Gastroesophageal sphincter (tissue), 4 donors: ENCODE results near the gene TMEM239. TPM values are rescaled to one million over a fixed set of nuclear protein-coding genes. Genes with fewer than 3 reads are reported as not detected.

Experiments
- ATAC-seq: fragments of 150-250 bp; one replicate; pipeline ENCODE4 v1.9.1; 2016; ENCODE audit warnings: mild to moderate bottlenecking, moderate library complexity
- H3K27ac ChIP-seq, 4 donors: fragments of 200-600 bp; sonication (generic) in 3 of 4; 1 replicate in 3 of 4; 2 replicates in 1 of 4; pipeline ENCODE4 v1.5.1; 2016 to 2019
- H3K27me3 ChIP-seq: fragments of 200-600 bp; sonication (generic); one replicate; pipeline ENCODE4 v1.5.1; 2019
- H3K36me3 ChIP-seq, 2 donors: fragments of 200-600 bp; sonication (generic); one replicate each; pipeline ENCODE4 v1.5.1; 2019; ENCODE audit warnings: control low read depth in 1 of 2
- H3K4me1 ChIP-seq, 3 donors: fragments of 200-600 bp; sonication (generic); 1 replicate in 2 of 3; 2 replicates in 1 of 3; pipeline ENCODE4 v1.5.1; 2016 to 2019; ENCODE audit warnings: control low read depth in 2 of 3
- H3K4me3 ChIP-seq, 2 donors: fragments of 200-600 bp; sonication (generic); one replicate each; pipeline ENCODE4 v1.5.1; 2019; ENCODE audit warnings: mild to moderate bottlenecking in 1 of 2, moderate library complexity in 1 of 2
- H3K9me3 ChIP-seq, 3 donors: fragments of 200-600 bp; sonication (generic); one replicate each; pipeline ENCODE4 v1.5.1; 2017 to 2019; ENCODE audit warnings: control low read depth in 2 of 3
- EP300 ChIP-seq: sonication (generic); formaldehyde crosslinking; IDR thresholded peaks from one replicate; pipeline ENCODE4 v1.6.1; 2017; ENCODE audit warnings: antibody characterized with exemption, mild to moderate bottlenecking
- POLR2A ChIP-seq, 2 donors: fragments of 450-650 bp; IDR thresholded peaks; one replicate each; pipeline ENCODE4 v1.6.1; 2017; ENCODE audit warnings: antibody characterized with exemption in 2 of 2, mild to moderate bottlenecking in 2 of 2, moderate library complexity in 1 of 2
- POLR2AphosphoS5 ChIP-seq: sonication (generic); formaldehyde crosslinking; IDR thresholded peaks from one replicate; pipeline ENCODE4 v1.6.1; 2017; ENCODE audit warnings: antibody characterized with exemption
- WGBS, 2 donors: methylation state at CpG; one replicate each; pipeline ENCODE4 v1.1.5; 2018; ENCODE audit warnings: low coverage in 1 of 2; 5-methylcytosine and 5-hydroxymethylcytosine counted together
- total RNA-seq, 4 donors: library from RNA; depleted of rRNA; stranded (reverse); fragments of >200 nt; gene quantifications; one replicate each; pipeline ENCODE4 v1.1.0, GENCODE V29; 2016
- TF ChIP-seq, protein P1 (sequence below), 4 experiments: fragments of 200-600 bp in 2 of 4; fragments of 450-650 bp in 2 of 4; sonication (generic) in 1 of 4; IDR thresholded peaks; one replicate each; pipeline ENCODE4 v1.5.1; 2017 to 2019; ENCODE audit warnings: antibody characterized with exemption in 4 of 4, mild to moderate bottlenecking in 2 of 4, moderate library complexity in 2 of 4

The TMEM239 gene
- total RNA-seq, 4 donors from 2014 or later: 0.15 TPM; not detected in 3

DNA sequence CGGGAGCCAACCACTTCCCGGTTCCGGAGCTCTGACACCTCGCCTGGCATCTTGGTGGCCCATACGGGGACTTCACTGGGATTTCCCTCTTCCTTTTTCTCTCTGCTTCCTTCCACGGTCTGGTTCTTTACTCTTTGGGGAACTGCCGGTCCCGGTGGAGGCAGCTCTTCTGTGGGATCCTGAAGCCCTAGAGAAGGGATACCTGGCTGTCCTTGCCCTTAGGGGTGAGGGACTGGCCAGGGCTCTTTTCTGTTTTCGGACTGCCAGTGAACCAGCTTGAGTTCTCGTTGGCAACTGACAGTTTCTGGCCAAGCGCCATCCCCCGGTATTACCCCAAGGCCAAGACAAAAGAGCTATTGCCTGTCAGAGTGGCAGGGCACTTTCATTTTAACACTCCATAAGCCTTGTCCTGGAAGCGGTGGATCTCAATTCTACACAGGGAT, 14.9 kb upstream of the TMEM239 start:
- 7 to 23% methylated on average over 5 of the region's 13 CpGs for WGBS, 2 donors
- no peak for ATAC-seq
- H3K27ac ChIP-seq: no peak overlapping the region
- peaks cover 100% of the 10 kb centered on the region for H3K27me3 ChIP-seq
- peaks cover 0 to 40% (median 7%) of the 10 kb centered on the region in 3 donors for H3K4me1 ChIP-seq
- H3K9me3 ChIP-seq: no peaks in the 10 kb centered on the region
- no peaks in the 10 kb centered on the region for H3K36me3 ChIP-seq
- TF ChIP-seq POLR2A (IDR thresholded peaks at IDR 0.05) (no peak), POLR2AphosphoS5 (no peak), EP300 (no peak)
- TF ChIP-seq, protein P1, sequence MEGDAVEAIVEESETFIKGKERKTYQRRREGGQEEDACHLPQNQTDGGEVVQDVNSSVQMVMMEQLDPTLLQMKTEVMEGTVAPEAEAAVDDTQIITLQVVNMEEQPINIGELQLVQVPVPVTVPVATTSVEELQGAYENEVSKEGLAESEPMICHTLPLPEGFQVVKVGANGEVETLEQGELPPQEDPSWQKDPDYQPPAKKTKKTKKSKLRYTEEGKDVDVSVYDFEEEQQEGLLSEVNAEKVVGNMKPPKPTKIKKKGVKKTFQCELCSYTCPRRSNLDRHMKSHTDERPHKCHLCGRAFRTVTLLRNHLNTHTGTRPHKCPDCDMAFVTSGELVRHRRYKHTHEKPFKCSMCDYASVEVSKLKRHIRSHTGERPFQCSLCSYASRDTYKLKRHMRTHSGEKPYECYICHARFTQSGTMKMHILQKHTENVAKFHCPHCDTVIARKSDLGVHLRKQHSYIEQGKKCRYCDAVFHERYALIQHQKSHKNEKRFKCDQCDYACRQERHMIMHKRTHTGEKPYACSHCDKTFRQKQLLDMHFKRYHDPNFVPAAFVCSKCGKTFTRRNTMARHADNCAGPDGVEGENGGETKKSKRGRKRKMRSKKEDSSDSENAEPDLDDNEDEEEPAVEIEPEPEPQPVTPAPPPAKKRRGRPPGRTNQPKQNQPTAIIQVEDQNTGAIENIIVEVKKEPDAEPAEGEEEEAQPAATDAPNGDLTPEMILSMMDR (IDR thresholded peaks at IDR 0.05): no peak
- H3K4me3 ChIP-seq: no peak overlapping the region

DNA sequence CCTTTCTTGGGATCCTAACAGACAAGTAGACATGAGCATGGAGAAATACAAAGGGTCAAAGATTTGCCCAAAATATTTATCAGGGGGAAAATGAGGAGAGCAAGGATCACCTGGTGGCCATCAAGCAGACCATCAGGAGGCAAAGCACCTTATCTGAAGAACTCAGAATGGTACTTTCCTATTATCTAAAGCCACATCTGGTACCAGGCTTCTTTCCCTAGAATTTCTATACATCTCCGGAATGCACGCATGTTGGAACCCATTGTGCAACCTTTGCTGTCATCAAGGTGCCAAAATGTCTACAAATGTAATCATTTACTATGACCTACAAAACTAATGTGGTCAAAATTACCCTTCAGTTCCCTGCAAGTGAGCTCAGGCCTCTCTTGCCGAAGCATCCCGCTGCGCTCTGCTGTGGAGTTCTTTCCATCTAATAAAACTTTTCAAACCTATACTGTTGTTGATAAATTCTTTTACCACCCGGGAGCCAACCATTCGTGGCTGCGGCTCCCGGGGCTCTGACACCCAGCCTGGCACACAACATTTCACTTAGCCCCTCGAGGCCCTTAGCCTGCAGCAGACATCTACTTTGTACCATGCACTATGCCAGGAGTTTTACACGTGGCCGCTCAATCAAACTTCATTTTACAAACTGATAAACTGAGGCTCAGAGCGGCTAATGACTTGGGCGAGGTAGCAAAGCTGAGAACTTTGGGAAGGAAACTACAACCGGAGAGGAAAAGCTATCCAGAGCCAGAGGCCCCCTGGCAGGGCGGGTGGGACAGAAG, 11.9 kb upstream of the TMEM239 start:
- H3K4me3 ChIP-seq: no peak overlapping the region
- H3K27me3 ChIP-seq: peaks cover 100% of the 10 kb centered on the region
- H3K36me3 ChIP-seq: no peaks in the 10 kb centered on the region
- H3K9me3 ChIP-seq: no peaks in the 10 kb centered on the region
- 34 to 36% methylated on average over 12 to 13 of the region's 16 CpGs for WGBS, 2 donors
- no peak overlapping the region for H3K27ac ChIP-seq
- TF ChIP-seq POLR2AphosphoS5 (no peak), EP300 (no peak), POLR2A (IDR thresholded peaks at IDR 0.05) (no peak)
- TF ChIP-seq, protein P1 (IDR thresholded peaks at IDR 0.05): no peak
- no peak for ATAC-seq
- peaks cover 0 to 36% (median 7%) of the 10 kb centered on the region in 3 donors for H3K4me1 ChIP-seq

DNA sequence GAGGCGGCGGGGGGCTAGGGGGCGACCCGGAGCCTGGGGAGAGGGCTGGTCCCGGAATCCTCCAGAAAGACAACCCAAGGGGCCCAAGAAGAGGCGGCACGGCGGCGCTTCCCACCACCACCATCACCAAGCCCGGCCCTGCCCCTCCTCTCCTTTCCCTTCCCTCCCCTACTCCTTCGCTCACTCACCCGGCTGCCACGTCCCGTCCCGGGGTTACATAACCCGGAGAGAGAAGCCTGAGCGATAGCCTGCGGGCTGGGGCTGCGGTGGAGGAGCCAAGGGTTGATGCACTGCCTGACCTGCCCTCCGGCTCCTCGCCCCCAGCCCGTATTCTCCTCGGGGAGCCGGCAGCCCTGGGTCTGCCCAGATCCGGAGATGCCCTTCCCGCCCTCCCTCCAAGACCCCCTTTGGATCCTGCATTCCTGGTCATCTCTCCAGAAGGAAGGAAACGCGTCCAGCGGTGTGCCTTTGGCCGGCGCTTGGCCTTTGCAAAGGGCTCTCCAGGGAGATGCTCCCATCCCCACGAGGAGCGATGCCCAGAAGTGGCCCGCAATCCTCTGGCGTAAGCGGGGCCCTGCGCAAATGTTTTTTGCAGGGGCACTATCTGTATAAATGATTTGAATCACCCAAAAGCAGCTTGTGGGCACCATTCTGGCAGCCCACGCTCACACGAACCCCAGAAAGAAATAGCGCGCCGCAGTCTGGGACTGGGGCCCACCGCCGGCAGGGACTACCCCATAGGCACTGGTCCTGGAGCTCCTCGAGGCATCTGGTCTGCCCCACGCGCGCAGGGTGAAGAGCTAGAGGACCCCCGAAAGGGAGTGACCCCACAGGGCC, 11.1 kb upstream of the TMEM239 start:
- TF ChIP-seq, protein P1 (IDR thresholded peaks at IDR 0.05): no peak
- TF ChIP-seq EP300: no peak
- 3 to 12% methylated on average over 3 to 12 of the region's 49 CpGs for WGBS, 2 donors

DNA sequence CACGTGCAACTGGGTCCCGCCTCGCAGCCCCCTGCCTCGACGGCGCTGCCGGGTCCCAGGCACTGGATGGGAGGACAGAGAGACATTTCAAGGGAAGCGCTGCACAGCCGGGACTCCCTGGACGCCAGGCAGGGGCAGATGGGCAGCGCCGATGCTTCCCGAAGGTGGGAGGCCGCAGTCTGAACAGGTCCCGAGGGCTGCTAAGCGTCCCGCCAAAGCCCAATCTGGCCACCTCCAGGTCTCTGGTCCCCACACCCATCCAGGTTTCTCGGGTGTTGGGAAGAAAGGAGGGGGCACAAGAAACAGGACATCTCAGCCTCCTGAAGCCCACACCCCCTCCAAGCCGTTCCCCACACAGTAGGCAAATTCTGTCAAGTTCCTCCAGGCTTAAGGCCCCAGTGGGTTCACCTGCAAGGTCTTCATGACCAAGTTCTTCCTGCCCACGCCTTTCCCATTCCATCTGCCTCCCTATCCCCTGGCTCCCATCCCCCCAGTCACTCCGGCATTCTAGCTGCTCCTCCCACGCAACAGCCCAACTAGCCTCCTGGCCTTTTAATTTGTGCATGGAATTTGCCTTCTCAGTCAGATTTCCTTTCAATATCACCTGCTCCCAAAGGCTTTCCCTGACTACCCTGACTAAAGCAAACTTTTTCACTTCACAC, 10.3 kb upstream of the TMEM239 start:
- Histone ChIP-seq H3K36me3 (no peaks in the 10 kb centered on the region), H3K27me3 (peaks cover 100% of the 10 kb centered on the region), H3K27ac (no peak overlapping the region), H3K4me1 (peaks cover 0 to 20% (median 0%) of the 10 kb centered on the region in 3 donors), H3K9me3 (no peaks in the 10 kb centered on the region), H3K4me3 (no peak overlapping the region)
- ATAC-seq: no peak
- WGBS, 2 donors: 26% methylated on average over 5 of the region's 22 CpGs; no CpG with 5 or more reads in 1 of the 2 donors
- TF ChIP-seq POLR2A (IDR thresholded peaks at IDR 0.05) (no peak), EP300 (no peak), POLR2AphosphoS5 (no peak)
- TF ChIP-seq, protein P1 (IDR thresholded peaks at IDR 0.05): no peak

More for the DNA sequence above, 11.1 kb upstream of the TMEM239 start:
- Histone ChIP-seq H3K4me3 (no peak overlapping the region), H3K27ac (no peak overlapping the region), H3K27me3 (peaks cover 100% of the 10 kb centered on the region), H3K4me1 (peaks cover 0 to 27% (median 5%) of the 10 kb centered on the region in 3 donors), H3K36me3 (no peaks in the 10 kb centered on the region), H3K9me3 (no peaks in the 10 kb centered on the region)
- no peak for ATAC-seq
